ENCODE data around the gene PLEKHA6.

The PLEKHA6 gene

GRCh38 chr1:204383163-204383904 is 23.6 kb upstream of the PLEKHA6 start:
- DNase-seq (ENCODE audit: low spot score) = no peak

DNA sequence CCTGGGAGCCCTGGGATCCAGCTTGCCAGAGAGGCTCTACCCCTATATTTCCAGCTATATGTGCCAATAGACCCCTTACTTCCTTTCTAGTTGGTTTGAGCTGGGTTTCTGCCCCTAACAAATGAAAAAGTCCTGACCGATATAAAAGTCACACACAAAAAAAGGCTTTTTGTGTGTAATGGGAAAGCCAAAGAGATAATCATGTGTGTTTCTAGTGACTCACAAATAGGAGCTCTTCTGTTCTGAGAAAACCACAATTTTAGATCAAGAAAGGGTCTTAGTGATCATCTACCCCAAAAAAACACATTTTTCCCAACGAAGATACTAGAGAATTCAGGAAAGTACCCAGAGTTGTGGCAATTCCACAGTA is 23.0 kb upstream of the PLEKHA6 start:
- no peak for DNase-seq (ENCODE audit: low spot score)

GRCh38 chr1:204380293-204380831 is 20.6 kb upstream of the PLEKHA6 start:
- DNase-seq (ENCODE audit: low spot score) = no peak

- DNase-seq (ENCODE audit: low spot score) = no peak
Observed at GRCh38 chr1:204377800-204378668, 18.3 kb upstream of the PLEKHA6 start.

DNA sequence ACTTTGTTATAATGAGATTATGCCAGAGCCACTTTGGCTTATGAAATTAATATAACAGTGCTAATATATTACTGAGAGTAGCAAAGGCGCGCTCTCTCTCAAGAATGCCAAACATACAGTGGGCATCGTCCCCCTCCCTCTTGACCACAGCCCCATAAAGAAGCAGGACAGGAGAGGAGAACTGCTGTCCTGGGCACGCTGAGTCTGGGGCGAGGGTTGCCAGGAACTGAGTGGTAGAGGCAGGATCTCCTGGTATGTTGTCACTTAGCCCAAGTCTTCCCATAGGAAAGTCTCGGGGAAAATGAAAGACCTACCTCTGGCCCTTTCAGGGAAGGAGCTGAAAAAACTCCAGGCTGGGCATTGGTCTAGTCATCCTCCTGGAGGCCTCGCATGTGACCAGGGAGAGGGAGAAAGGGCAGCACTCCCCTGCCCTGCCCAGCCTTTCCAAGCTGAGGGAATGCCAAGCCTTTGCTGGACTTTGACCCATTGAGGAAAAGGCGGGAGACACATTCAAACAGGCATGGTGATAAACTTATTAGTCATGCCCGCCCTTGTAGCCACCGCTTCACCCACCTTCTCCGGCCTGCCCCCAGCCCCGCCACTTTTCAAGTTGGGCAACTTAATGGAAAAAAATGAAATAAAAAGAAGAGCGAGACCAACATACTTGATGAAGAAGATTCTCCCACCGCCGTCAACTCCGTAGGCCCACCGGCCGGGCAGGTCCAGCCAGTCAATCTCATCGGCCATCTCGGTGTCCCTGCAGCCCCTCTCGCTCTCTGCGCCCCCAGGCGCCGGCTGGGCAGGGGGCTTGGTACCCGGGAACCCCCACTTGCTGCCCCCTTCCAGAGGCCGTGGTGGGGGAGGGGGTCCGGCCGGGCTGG is 17.4 kb upstream of the PLEKHA6 start:
- no peak for DNase-seq (ENCODE audit: low spot score)

GRCh38 chr1:204376465-204376864 is 16.7 kb upstream of the PLEKHA6 start:
- peak; percentile 14 for DNase-seq (ENCODE audit: low spot score)

- no peak for DNase-seq (ENCODE audit: low spot score)
Observed at GRCh38 chr1:204373911-204374310, 14.2 kb upstream of the PLEKHA6 start.

- no peak for DNase-seq (ENCODE audit: low spot score)
Observed at GRCh38 chr1:204370176-204370575, 10.4 kb upstream of the PLEKHA6 start.

GRCh38 chr1:204368996-204369726 is 9.4 kb upstream of the PLEKHA6 start:
- no peak for DNase-seq (ENCODE audit: low spot score)

- DNase-seq (ENCODE audit: low spot score) = no peak
Observed at GRCh38 chr1:204367956-204368355, 8.2 kb upstream of the PLEKHA6 start.

DNA sequence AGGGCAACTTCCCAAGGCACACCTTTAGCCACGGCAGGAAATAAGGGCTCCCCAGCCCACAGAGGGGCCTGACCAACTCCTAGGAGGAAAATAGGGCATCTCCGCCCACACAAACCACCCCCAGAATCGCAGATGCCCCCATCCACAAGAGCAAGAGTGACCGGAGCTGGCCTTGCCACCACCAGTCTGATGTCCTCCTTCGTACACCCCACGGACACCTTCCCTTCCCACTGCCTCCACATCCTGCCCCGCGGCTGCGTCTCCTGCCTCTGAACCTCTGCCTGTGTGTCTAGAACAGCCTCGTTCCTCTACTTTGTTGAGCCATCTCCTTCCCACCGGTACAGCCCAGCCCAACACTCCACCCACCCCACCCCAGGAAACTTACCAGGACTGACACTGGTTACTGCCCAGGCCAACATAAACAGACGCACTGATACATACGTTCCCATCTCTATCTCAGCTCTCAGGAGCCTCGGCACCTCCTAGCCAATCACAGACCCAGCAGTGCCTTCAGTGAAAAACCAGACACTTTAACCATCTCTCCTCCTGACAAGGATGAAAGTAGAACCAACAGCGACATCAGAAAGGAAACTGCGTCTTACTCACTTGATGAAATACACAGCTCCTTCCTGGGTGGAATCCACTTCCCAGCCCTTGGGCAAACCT is 7.6 kb upstream of the PLEKHA6 start:
- no peak for DNase-seq (ENCODE audit: low spot score)

DNA sequence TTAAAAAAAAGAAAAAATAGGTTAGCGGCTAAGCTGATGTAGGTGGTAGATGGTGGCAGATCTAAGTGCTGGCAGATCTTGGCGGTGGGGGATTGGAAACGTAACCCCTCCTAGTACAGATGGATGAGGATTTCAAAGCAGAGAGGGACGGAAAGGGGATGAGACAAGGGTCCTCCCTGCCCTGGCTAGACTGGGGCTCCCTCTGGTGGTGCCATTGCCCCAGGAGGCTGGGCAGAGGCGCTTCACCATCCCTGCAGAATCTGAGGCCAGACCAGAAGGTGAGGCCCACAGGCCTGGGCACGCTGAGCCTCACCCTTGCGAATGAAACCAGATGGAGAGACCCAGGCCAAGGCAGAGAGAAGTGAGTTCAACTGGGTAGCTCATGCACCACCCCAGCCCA is 7.0 kb upstream of the PLEKHA6 start:
- no peak for DNase-seq (ENCODE audit: low spot score)

GRCh38 chr1:204363335-204364114 is 3.8 kb upstream of the PLEKHA6 start:
- DNase-seq (ENCODE audit: low spot score) = peak; percentile 88

DNA sequence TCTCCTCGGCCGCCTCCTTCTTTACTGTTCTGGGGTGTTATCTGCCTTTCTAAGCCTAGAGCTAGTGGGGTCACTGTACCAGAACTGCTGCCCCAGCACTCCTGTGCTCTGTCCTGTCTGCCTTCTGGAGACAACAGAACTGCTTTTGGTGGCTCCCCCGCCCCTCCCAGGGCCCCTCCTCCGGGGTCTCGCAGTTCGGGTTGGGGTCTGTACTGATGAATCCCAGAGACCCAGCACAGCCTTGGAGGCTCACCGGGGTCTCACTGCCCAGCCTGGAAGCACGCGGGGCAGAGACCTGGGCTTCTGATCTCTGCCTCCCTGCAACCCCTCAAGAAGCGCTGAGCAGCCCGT is 3.2 kb upstream of the PLEKHA6 start:
- DNase-seq (ENCODE audit: low spot score) = no peak

DNA sequence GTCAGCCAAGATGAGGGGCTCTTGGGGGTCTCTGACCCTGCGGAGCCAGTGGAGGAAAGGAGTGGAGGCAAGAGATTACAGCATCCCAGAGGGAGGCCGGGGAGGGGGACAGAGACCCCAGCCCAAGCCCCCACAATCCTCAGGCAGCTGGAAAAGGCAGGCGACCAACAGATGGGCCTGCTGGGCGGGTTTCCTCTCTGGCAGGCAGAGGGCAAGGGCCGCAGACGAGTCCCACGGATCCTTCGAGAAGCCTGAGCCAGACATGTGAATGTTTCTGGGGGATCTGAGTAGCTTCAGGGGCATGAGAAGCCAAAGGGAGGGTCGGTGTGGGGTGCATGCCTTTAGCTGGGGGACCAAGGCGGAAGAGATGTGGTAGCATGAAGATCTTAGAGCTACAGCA is 2.1 kb upstream of the PLEKHA6 start:
- DNase-seq (ENCODE audit: low spot score) = no peak

DNA sequence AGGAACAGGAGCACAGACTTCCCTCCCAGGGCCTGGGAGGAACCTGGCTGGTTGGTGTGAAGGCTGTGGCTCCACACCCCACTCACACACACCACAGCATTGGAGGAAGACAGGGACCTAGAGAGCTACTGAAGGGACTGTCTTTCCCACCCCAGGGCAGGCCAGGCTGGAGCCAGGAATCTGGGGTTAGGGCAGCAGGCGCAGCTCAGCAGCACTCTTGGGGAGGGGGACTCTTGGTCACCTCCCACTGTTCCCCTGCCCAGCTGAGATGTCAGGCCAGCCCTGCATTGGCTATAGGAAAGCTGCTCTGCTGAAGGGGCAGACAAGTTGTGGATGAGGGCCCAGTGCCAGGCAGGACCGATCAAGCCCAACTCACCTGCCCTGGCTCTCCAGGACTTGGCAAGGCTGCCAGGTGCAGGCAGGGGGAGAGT is 1.6 kb upstream of the PLEKHA6 start:
- DNase-seq (ENCODE audit: low spot score) = peak; percentile 60

DNA sequence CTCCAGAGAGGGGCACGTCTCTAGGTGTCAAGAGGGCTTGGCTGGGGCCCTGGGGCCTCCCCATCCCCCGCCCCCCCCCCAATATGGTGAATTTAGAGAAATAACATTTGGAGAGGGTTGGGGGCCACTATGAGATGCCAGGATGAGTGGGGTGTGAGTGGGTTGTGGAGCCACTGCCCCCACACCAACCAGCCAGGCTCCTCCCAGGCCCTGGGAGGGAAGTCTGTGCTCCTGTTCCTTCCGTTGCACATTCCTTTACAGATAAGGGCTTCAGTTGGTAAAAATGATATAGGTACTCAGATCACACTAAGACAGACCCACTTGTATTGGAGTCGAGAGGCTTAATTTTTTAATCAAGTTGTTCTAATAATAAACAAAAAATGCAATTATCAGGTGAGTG is 585 bp upstream of the PLEKHA6 start:
- no peak for DNase-seq (ENCODE audit: low spot score)

GRCh38 chr1:204359131-204359473 is 627 bp downstream of the PLEKHA6 start:
- no peak for DNase-seq (ENCODE audit: low spot score)

DNA sequence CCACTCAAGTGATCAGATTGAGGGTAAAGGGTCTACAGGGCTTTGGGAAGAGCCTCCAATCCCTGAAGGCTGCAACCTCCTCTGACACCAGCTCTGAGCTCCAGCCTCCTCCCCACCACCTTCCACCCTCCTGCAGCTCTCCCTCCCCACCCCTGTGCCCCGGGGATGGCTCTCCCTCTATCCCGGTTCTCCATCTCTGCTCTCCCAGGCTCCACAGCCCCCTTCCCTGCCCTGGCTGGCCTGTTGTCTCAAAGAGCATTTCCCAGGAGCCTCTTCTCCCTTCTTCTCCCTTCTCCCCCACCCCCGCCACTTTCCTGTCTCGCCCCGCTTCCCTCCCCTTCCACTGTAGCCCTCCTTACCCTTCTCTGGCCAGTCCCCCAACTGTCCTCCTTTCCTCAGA is 1.1 kb downstream of the PLEKHA6 start:
- no peak for DNase-seq (ENCODE audit: low spot score)
